ENCODE results near the gene DUSP8.
"Not testable (repeated sequence)": the region's sequence is repeated elsewhere in the genome, so short reads cannot be mapped to it uniquely, and the experiment has no call there.

Gene DUSP8

GRCh38 chr11:1572197-1573076 is at the start of gene DUSP8:
TSS of gene DUSP8 (minus strand) at chr11:1572271. CDS start at chr11:1565826, 6,445 bp downstream.
- peak within 1 kb of the TSS; percentile 34 for H3K4me3 ChIP-seq (ENCODE audit: low read length)
- DNase-seq (ENCODE audit: low read depth), result peak; percentile 67
- TF ChIP-seq CTCF (conservative IDR thresholded peaks at IDR 0.05; ENCODE audit: low read length), result no peak

GRCh38 chr11:1619449-1619848 is 47.4 kb upstream of the DUSP8 start:
- no peak overlapping the region for H3K4me3 ChIP-seq (ENCODE audit: low read length)
- TF ChIP-seq CTCF (conservative IDR thresholded peaks at IDR 0.05; ENCODE audit: low read length), result no peak

GRCh38 chr11:1618231-1618630 is 46.2 kb upstream of the DUSP8 start:
- TF ChIP-seq CTCF (conservative IDR thresholded peaks at IDR 0.05; ENCODE audit: low read length), result no peak
- no peak overlapping the region for H3K4me3 ChIP-seq (ENCODE audit: low read length)
- peak; percentile 52 for DNase-seq (ENCODE audit: low read depth)

More at GRCh38 chr11:1619449-1619848, 47.4 kb upstream of the DUSP8 start:
- no peak for DNase-seq (ENCODE audit: low read depth)

GRCh38 chr11:1608363-1608762 is 36.3 kb upstream of the DUSP8 start, which contains the start of gene KRTAP5-3:
TSS of gene KRTAP5-3 (minus strand) at chr11:1608463. CDS start at chr11:1608385, 78 bp downstream.
- DNase-seq (ENCODE audit: low read depth), result no peak
- no peak for TF ChIP-seq CTCF (conservative IDR thresholded peaks at IDR 0.05; ENCODE audit: low read length)
- no peak within 1 kb of the TSS for H3K4me3 ChIP-seq (ENCODE audit: low read length)

GRCh38 chr11:1607901-1608300 is 35.8 kb upstream of the DUSP8 start:
- not testable (repeated sequence) for DNase-seq (ENCODE audit: low read depth); H3K4me3 ChIP-seq (ENCODE audit: low read length)

- not testable (repeated sequence) for DNase-seq (ENCODE audit: low read depth); H3K4me3 ChIP-seq (ENCODE audit: low read length)
Observed at GRCh38 chr11:1607156-1607845, 35.2 kb upstream of the DUSP8 start.

GRCh38 chr11:1605923-1606322 is 33.9 kb upstream of the DUSP8 start:
- not testable (repeated sequence) for DNase-seq (ENCODE audit: low read depth)

GRCh38 chr11:1604711-1605110 is 32.6 kb upstream of the DUSP8 start:
- TF ChIP-seq CTCF (conservative IDR thresholded peaks at IDR 0.05; ENCODE audit: low read length), result no peak
- no peak for DNase-seq (ENCODE audit: low read depth)
- H3K4me3 ChIP-seq (ENCODE audit: low read length), result no peak overlapping the region

More at GRCh38 chr11:1605923-1606322, 33.9 kb upstream of the DUSP8 start:
- H3K4me3 ChIP-seq (ENCODE audit: low read length), result not testable (repeated sequence)

Measured in AG10803 (cell line).